HG03354 (cell line): ENCODE measurements around the gene DNAAF8.

Source experiments
- ATAC-seq: cut with Tn5 transposase; IDR thresholded peaks from one replicate; pipeline ENCODE4 v1.9.1; 2021; ENCODE audit warnings: mild to moderate bottlenecking; ENCODE audit not compliant: unreplicated experiment, poor library complexity, severe bottlenecking

The DNAAF8 gene

DNA sequence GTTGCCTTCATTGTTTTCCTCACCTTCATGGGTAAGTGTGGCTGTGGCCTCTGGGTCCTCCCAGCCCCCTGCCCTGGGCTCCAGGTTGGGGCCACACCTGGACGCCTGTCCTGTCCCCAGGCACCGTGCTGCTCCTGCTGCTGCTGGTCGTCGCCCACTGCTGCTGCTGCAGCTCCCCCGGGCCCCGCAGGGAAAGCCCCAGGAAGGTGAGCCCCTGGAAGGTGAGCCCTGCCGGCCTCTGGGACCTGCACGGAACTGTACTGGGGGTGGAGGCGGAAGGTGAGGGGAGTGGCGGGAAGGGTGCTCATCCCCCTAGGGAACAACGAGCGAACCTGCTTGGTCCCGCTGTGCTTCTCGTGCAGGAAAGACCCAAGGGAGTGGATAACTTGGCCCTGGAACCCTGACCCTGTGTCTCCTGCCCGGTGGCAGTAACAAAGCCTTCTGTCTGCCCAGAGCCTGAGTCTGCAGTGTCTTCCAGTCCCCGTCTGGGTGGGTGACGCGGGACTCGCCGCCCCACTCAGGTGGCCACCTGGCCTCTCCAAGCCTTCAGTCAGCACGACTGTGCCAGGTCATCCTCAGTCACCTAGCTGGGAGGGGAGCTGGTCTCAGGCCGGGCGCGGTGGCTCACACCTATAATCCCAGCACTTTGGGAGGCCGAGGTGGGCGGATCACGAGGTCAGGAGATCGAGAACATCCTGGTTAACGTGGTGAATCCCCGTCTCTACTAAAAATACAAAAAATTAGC is 61.7 kb downstream of the DNAAF8 start:
- ATAC-seq, result no peak

- no peak for ATAC-seq
Measured at GRCh38 chr16:4796982-4797804, 62.9 kb downstream of the DNAAF8 start.

DNA sequence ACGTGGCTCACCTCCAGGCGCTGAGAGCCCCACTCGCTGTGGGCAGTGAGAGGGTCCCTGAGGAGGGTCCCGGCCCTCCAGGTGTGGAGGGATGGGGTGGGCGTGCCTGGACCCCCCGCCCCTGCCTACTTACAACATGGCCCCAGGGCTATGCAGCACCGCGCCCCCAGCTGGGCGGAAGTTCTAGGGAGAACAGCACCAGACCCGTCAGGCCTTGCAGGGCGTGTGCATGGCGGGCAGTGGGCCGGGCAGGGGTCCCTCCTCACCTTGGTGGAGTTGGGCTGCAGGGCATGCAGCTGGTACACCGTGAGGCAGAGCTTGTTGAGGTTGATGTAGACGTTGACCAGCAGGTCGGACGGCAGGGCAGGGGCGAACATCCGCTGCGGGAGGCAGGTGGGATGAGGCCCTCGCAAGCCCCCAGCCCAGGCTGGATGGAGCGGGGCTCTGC is 63.5 kb downstream of the DNAAF8 start:
- ATAC-seq, result no peak

DNA sequence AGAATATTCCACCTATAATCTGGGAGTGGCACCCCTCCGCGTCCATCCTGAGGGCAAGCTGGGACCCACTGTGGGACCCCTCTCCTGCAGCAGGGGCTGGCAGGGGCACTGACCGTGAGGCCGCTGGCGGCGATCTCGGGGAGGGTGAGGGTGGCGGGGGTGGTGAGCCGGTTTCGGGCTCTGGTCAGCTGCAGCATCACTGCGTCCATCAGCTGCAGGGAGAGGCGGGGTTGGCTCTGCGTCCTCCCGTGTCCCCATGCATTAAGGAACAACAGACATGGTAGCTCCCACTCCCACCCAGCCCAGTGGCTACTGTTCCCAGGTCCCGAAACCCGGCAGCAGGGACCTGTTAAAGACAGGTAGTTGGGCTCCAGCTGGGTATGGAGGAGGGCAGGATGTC is 64.1 kb downstream of the DNAAF8 start:
- ATAC-seq, result no peak
